ENCODE results near the gene KCND3.

- TF ChIP-seq EZH2 (IDR thresholded peaks at IDR 0.05): no peak
- no peak for TF ChIP-seq POLR2AphosphoS5 (IDR thresholded peaks at IDR 0.05; ENCODE audit: borderline replicate concordance, low read depth, low read length)
- no peak for TF ChIP-seq FOXP2 (optimal IDR thresholded peaks at IDR 0.05; ENCODE audit: control extremely low read depth, extremely low read length, insufficient read depth)
Observed at GRCh38 chr1:111792249-111792648, 197.2 kb downstream of the KCND3 start.

Measured in SK-N-MC (cell line).